ENCODE data around the gene CYTH2. TPM values are rescaled to one million over a fixed set of nuclear protein-coding genes. Genes with fewer than 3 reads are reported as not detected.

The CYTH2 gene
- total RNA-seq, 2 experiments from 2014 or later: 31.5 to 33.6 TPM

GRCh38 chr19:48501494-48502349, 32.6 kb downstream of the CYTH2 start:
- POLR2A ChIA-PET: interaction anchor here (0.6 kb wide), 1 partner anchor 1178 kb away, joined by 3 read pairs; no protein-coding TSS in a partner anchor
- intact Hi-C loops (cut with micrococcal nuclease): loop anchor here (1.0 kb wide), 1 partner anchor 8 kb away; no protein-coding TSS in a partner anchor
- peaks cover 17% of the 10 kb centered on the region for H3K27me3 Mint-ChIP-seq
- H3K9me3 Mint-ChIP-seq: no peaks in the 10 kb centered on the region
- peaks cover 13% of the 10 kb centered on the region for H3K4me1 Mint-ChIP-seq (ENCODE audit: low read depth)
- no peaks in the 10 kb centered on the region for H3K36me3 Mint-ChIP-seq
- CTCF ChIA-PET: interaction anchor here (1.2 kb wide), 2 partner anchors 11 to 82 kb away, joined by 3 to 7 read pairs; no protein-coding TSS in a partner anchor
- peak overlapping the region; percentile 65 for H3K27ac Mint-ChIP-seq
- peak; percentile 85 for DNase-seq
- peak overlapping the region; percentile 62 for H3K4me3 Mint-ChIP-seq

- H3K4me3 Mint-ChIP-seq: no peak overlapping the region
- intact Hi-C loops (cut with micrococcal nuclease): loop anchor here (1.0 kb wide), 1 partner anchor 9 kb away; no protein-coding TSS in a partner anchor
Measured at GRCh38 chr19:48502350-48503018, 33.3 kb downstream of the CYTH2 start.

GRCh38 chr19:48506138-48506733, 37.1 kb downstream of the CYTH2 start:
- POLR2A ChIA-PET: interaction anchor here (0.9 kb wide), 1 partner anchor 73 kb away, joined by 3 read pairs; no protein-coding TSS in a partner anchor
- no peaks in the 10 kb centered on the region for H3K27me3 Mint-ChIP-seq
- H3K9me3 Mint-ChIP-seq: no peaks in the 10 kb centered on the region
- intact Hi-C loops (cut with micrococcal nuclease): loop anchor here (1.0 kb wide), 1 partner anchor 78 kb away; no protein-coding TSS in a partner anchor
- CTCF ChIA-PET: interaction anchor here (0.6 to 8.3 kb wide), 19 partner anchors 10 to 358 kb away, joined by 3 to 137 read pairs (median 4); partner anchors contain the start of genes KDELR1, RPL18, SPHK2 and SULT2B1
- no peak for DNase-seq
- peaks cover 18% of the 10 kb centered on the region for H3K4me1 Mint-ChIP-seq (ENCODE audit: low read depth)
- no peak overlapping the region for H3K27ac Mint-ChIP-seq
- H3K36me3 Mint-ChIP-seq: no peaks in the 10 kb centered on the region
- H3K4me3 Mint-ChIP-seq: no peak overlapping the region

More at GRCh38 chr19:48502350-48503018, 33.3 kb downstream of the CYTH2 start:
- ChIA-PET CTCF (interaction anchor here (1.2 kb wide), 2 partner anchors 10 to 81 kb away, joined by 3 to 7 read pairs; no protein-coding TSS in a partner anchor), POLR2A (no interaction called here)
- DNase-seq: no peak
- H3K27me3 Mint-ChIP-seq: peaks cover 11% of the 10 kb centered on the region
- no peaks in the 10 kb centered on the region for H3K9me3 Mint-ChIP-seq
- no peak overlapping the region for H3K27ac Mint-ChIP-seq
- no peaks in the 10 kb centered on the region for H3K36me3 Mint-ChIP-seq
- peaks cover 13% of the 10 kb centered on the region for H3K4me1 Mint-ChIP-seq (ENCODE audit: low read depth)

GRCh38 chr19:48507911-48508439, 38.8 kb downstream of the CYTH2 start:
- CTCF ChIA-PET: interaction anchor here (0.7 to 8.3 kb wide), 10 partner anchors 15 to 117 kb away, joined by 3 to 137 read pairs (median 6); partner anchors contain the start of gene KDELR1
- no peaks in the 10 kb centered on the region for H3K9me3 Mint-ChIP-seq
- H3K4me1 Mint-ChIP-seq (ENCODE audit: low read depth): peaks cover 9% of the 10 kb centered on the region
- H3K36me3 Mint-ChIP-seq: no peaks in the 10 kb centered on the region
- H3K27ac Mint-ChIP-seq: no peak overlapping the region
- DNase-seq: no peak
- POLR2A ChIA-PET: no interaction called here
- H3K4me3 Mint-ChIP-seq: no peak overlapping the region
- intact Hi-C loops (cut with micrococcal nuclease): no loop called here
- H3K27me3 Mint-ChIP-seq: no peaks in the 10 kb centered on the region

GRCh38 chr19:48508729-48509411, 39.7 kb downstream of the CYTH2 start:
- Mint-ChIP-seq H3K27me3 (no peaks in the 10 kb centered on the region), H3K4me3 (no peak overlapping the region), H3K9me3 (no peaks in the 10 kb centered on the region), H3K4me1 (ENCODE audit: low read depth) (peaks cover 11% of the 10 kb centered on the region), H3K27ac (no peak overlapping the region), H3K36me3 (no peaks in the 10 kb centered on the region)
- ChIA-PET CTCF (interaction anchor here (1.1 to 8.3 kb wide), 6 partner anchors 19 to 117 kb away, joined by 3 to 137 read pairs (median 28); partner anchors contain the start of gene KDELR1), POLR2A (interaction anchor here (0.5 kb wide), 1 partner anchor 10 kb away, joined by 4 read pairs; no protein-coding TSS in a partner anchor)
- intact Hi-C loops (cut with micrococcal nuclease): no loop called here
- no peak for DNase-seq

- CTCF ChIA-PET: interaction anchor here (0.8 to 8.3 kb wide), 4 partner anchors 20 to 159 kb away, joined by 3 to 137 read pairs (median 28); no protein-coding TSS in a partner anchor
- Mint-ChIP-seq H3K27ac (no peak overlapping the region), H3K4me1 (ENCODE audit: low read depth) (peaks cover 14% of the 10 kb centered on the region), H3K36me3 (no peaks in the 10 kb centered on the region), H3K9me3 (no peaks in the 10 kb centered on the region), H3K27me3 (no peaks in the 10 kb centered on the region), H3K4me3 (no peak overlapping the region)
- POLR2A ChIA-PET: interaction anchor here (0.5 kb wide), 1 partner anchor 10 kb away, joined by 4 read pairs; no protein-coding TSS in a partner anchor
- no peak for DNase-seq
- intact Hi-C loops (cut with micrococcal nuclease): loop anchor here (1.0 to 5.0 kb wide), 3 partner anchors 16 to 177 kb away; partner anchors contain the start of genes RPL18 and SPHK2
Measured at GRCh38 chr19:48509467-48510194, 40.5 kb downstream of the CYTH2 start.

- ChIA-PET CTCF (interaction anchor here (0.8 to 8.3 kb wide), 4 partner anchors 22 to 160 kb away, joined by 3 to 137 read pairs (median 4); no protein-coding TSS in a partner anchor), POLR2A (interaction anchor here (1.1 kb wide), 1 partner anchor 17 kb away, joined by 3 read pairs; no protein-coding TSS in a partner anchor)
- intact Hi-C loops (cut with micrococcal nuclease): loop anchor here (1.0 to 5.0 kb wide), 3 partner anchors 17 to 178 kb away; partner anchors contain the start of genes RPL18 and SPHK2
- Mint-ChIP-seq H3K27ac (peak overlapping the region; percentile 49), H3K4me3 (peak overlapping the region; percentile 82), H3K4me1 (ENCODE audit: low read depth) (peaks cover 14% of the 10 kb centered on the region), H3K36me3 (no peaks in the 10 kb centered on the region), H3K9me3 (no peaks in the 10 kb centered on the region), H3K27me3 (no peaks in the 10 kb centered on the region)
- peak; percentile 83 for DNase-seq
Measured at GRCh38 chr19:48510421-48511268, 41.5 kb downstream of the CYTH2 start.

GRCh38 chr19:48511321-48511731, 42.2 kb downstream of the CYTH2 start:
- ChIA-PET CTCF (interaction anchor here (0.8 to 8.3 kb wide), 3 partner anchors 22 to 78 kb away, joined by 4 to 137 read pairs (median 4); no protein-coding TSS in a partner anchor), POLR2A (interaction anchor here (1.1 kb wide), 1 partner anchor 18 kb away, joined by 3 read pairs; no protein-coding TSS in a partner anchor)
- Mint-ChIP-seq H3K27ac (no peak overlapping the region), H3K4me1 (ENCODE audit: low read depth) (peaks cover 14% of the 10 kb centered on the region), H3K9me3 (no peaks in the 10 kb centered on the region), H3K4me3 (peak overlapping the region; percentile 82), H3K27me3 (no peaks in the 10 kb centered on the region), H3K36me3 (no peaks in the 10 kb centered on the region)
- intact Hi-C loops (cut with micrococcal nuclease): loop anchor here (5.0 kb wide), 1 partner anchor 179 kb away; no protein-coding TSS in a partner anchor
- peak; percentile 42 for DNase-seq

GRCh38 chr19:48511800-48512503, 42.8 kb downstream of the CYTH2 start, which contains the start of gene LMTK3:
Gene LMTK3 (minus strand): TSS chr19:48511835. CDS start chr19:48511576, 259 bp downstream.
- H3K36me3 Mint-ChIP-seq: no peaks in the 10 kb centered on the region
- H3K27ac Mint-ChIP-seq: peak within 1 kb of the TSS; percentile 49
- CTCF ChIA-PET: interaction anchor here (0.7 to 3.0 kb wide), 4 partner anchors 10 to 77 kb away, joined by 3 to 16 read pairs (median 10); no protein-coding TSS in a partner anchor
- H3K27me3 Mint-ChIP-seq: no peaks in the 10 kb centered on the region
- intact Hi-C loops (cut with micrococcal nuclease): loop anchor here (2.0 to 5.0 kb wide), 2 partner anchors 43 to 180 kb away; partner anchors contain the start of gene CYTH2
- peak within 1 kb of the TSS; percentile 82 for H3K4me3 Mint-ChIP-seq
- POLR2A ChIA-PET: no interaction called here
- no peaks in the 10 kb centered on the region for H3K9me3 Mint-ChIP-seq
- peaks cover 14% of the 10 kb centered on the region for H3K4me1 Mint-ChIP-seq (ENCODE audit: low read depth)
- DNase-seq: peak; percentile 88

Data from activated CD4-positive, alpha-beta memory T cell treated with anti-CD3 and anti-CD28 coated beads for 36 hours (primary cell).